Fibroblast of the conjunctiva (primary cell): ENCODE results near the gene MBNL1.

Experiments
- DNase-seq: peaks from one replicate; pipeline ENCODE4 v3.0.0-alpha.2; 2010; ENCODE audit warnings: low read depth

MBNL1 gene

GRCh38 chr3:152298393-152299248 lies 29.9 kb downstream of the MBNL1 start:
- DNase-seq = peak; percentile 99

- no peak for DNase-seq
Observed at GRCh38 chr3:152299249-152299976, 30.7 kb downstream of the MBNL1 start.

- DNase-seq = no peak
Observed at GRCh38 chr3:152300029-152300731, 31.5 kb downstream of the MBNL1 start.

- no peak for DNase-seq
Observed at GRCh38 chr3:152301745-152302181, 33.0 kb downstream of the MBNL1 start.

GRCh38 chr3:152302521-152303021 lies 33.8 kb downstream of the MBNL1 start:
- peak; percentile 70 for DNase-seq

- no peak for DNase-seq
Observed at GRCh38 chr3:152304160-152304559, 35.4 kb downstream of the MBNL1 start.

- DNase-seq = no peak
Observed at GRCh38 chr3:152305075-152305474, 36.3 kb downstream of the MBNL1 start.

- no peak for DNase-seq
Observed at GRCh38 chr3:152307829-152308474, 39.2 kb downstream of the MBNL1 start.

- no peak for DNase-seq
Observed at GRCh38 chr3:152308475-152308844, 39.7 kb downstream of the MBNL1 start.

- DNase-seq = no peak
Observed at GRCh38 chr3:152309031-152309430, 40.3 kb downstream of the MBNL1 start.

- no peak for DNase-seq
Observed at GRCh38 chr3:152309535-152310307, 41.0 kb downstream of the MBNL1 start.

GRCh38 chr3:152313430-152313829 lies 44.7 kb downstream of the MBNL1 start:
- DNase-seq = no peak

GRCh38 chr3:152313914-152314313 lies 45.2 kb downstream of the MBNL1 start:
- no peak for DNase-seq

GRCh38 chr3:152314677-152315353 lies 46.1 kb downstream of the MBNL1 start:
- DNase-seq = no peak

- no peak for DNase-seq
Observed at GRCh38 chr3:152315623-152316022, 46.9 kb downstream of the MBNL1 start.

GRCh38 chr3:152316318-152316717 lies 47.6 kb downstream of the MBNL1 start:
- no peak for DNase-seq

- no peak for DNase-seq
Observed at GRCh38 chr3:152317184-152317583, 48.5 kb downstream of the MBNL1 start.

- no peak for DNase-seq
Observed at GRCh38 chr3:152317956-152318355, 49.2 kb downstream of the MBNL1 start.

GRCh38 chr3:152318512-152318911 lies 49.8 kb downstream of the MBNL1 start:
- no peak for DNase-seq

- no peak for DNase-seq
Observed at GRCh38 chr3:152319256-152319655, 50.5 kb downstream of the MBNL1 start.
